Activated naive CD8-positive, alpha-beta T cell treated with anti-CD3 and anti-CD28 coated beads, Interleukin-2, amount 50 U/mL, for 16 hours (primary cell): ENCODE data around the gene HOXB13.

Experiments
- DNase-seq: peaks from one replicate; pipeline ENCODE4 v3.0.0-alpha.2; 2020; ENCODE audit warnings: low read depth, low spot score

Gene HOXB13

GRCh38 chr17:48728232-48729231 is at the start of gene HOXB13:
HOXB13 (minus strand) TSS chr17:48728750; CDS start chr17:48728593, 157 bp downstream.
- DNase-seq: no peak

GRCh38 chr17:48776602-48777001 is 48.1 kb upstream of the HOXB13 start:
- DNase-seq: no peak

GRCh38 chr17:48773245-48773644 is 44.7 kb upstream of the HOXB13 start:
- DNase-seq: no peak

GRCh38 chr17:48770954-48771353 is 42.4 kb upstream of the HOXB13 start:
- DNase-seq: no peak

GRCh38 chr17:48769009-48769675 is 40.6 kb upstream of the HOXB13 start:
- DNase-seq: no peak

GRCh38 chr17:48767263-48767774 is 38.8 kb upstream of the HOXB13 start:
- no peak for DNase-seq

GRCh38 chr17:48761114-48761513 is 32.6 kb upstream of the HOXB13 start:
- DNase-seq: no peak

- DNase-seq: no peak
Observed at GRCh38 chr17:48760411-48760810, 31.9 kb upstream of the HOXB13 start.

- DNase-seq: no peak
Observed at GRCh38 chr17:48759288-48759687, 30.7 kb upstream of the HOXB13 start.

- DNase-seq: no peak
Observed at GRCh38 chr17:48757524-48757961, 29.0 kb upstream of the HOXB13 start.

GRCh38 chr17:48756830-48757251 is 28.3 kb upstream of the HOXB13 start:
- DNase-seq: no peak

- DNase-seq: no peak
Observed at GRCh38 chr17:48755356-48755755, 26.8 kb upstream of the HOXB13 start.

- DNase-seq: no peak
Observed at GRCh38 chr17:48754500-48755261, 26.1 kb upstream of the HOXB13 start.

- DNase-seq: no peak
Observed at GRCh38 chr17:48753794-48754499, 25.4 kb upstream of the HOXB13 start.

- no peak for DNase-seq
Observed at GRCh38 chr17:48752399-48753288, 24.1 kb upstream of the HOXB13 start.

- no peak for DNase-seq
Observed at GRCh38 chr17:48751733-48752398, 23.3 kb upstream of the HOXB13 start.

- no peak for DNase-seq
Observed at GRCh38 chr17:48751172-48751571, 22.6 kb upstream of the HOXB13 start.

GRCh38 chr17:48749621-48750553 is 21.3 kb upstream of the HOXB13 start:
- DNase-seq: no peak
